ENCODE measurements around the gene BCL7C. TPM values are rescaled to one million over a fixed set of nuclear protein-coding genes. Genes with fewer than 3 reads are reported as not detected.
A peak's percentile ranks its signal among the peaks of the same experiment; 100 is the strongest.
"Not testable (repeated sequence)": the region's sequence is repeated elsewhere in the genome, so short reads cannot be mapped to it uniquely, and the experiment has no call there.

Gene BCL7C
- total RNA-seq, result 43.1 and 46.3 TPM in 2 replicates

GRCh38 chr16:30893744-30894539 is at the start of gene BCL7C:
Gene BCL7C (minus strand): TSS chr16:30894077. CDS start chr16:30893944, 133 bp downstream.
- TF ChIP-seq, protein P1, sequence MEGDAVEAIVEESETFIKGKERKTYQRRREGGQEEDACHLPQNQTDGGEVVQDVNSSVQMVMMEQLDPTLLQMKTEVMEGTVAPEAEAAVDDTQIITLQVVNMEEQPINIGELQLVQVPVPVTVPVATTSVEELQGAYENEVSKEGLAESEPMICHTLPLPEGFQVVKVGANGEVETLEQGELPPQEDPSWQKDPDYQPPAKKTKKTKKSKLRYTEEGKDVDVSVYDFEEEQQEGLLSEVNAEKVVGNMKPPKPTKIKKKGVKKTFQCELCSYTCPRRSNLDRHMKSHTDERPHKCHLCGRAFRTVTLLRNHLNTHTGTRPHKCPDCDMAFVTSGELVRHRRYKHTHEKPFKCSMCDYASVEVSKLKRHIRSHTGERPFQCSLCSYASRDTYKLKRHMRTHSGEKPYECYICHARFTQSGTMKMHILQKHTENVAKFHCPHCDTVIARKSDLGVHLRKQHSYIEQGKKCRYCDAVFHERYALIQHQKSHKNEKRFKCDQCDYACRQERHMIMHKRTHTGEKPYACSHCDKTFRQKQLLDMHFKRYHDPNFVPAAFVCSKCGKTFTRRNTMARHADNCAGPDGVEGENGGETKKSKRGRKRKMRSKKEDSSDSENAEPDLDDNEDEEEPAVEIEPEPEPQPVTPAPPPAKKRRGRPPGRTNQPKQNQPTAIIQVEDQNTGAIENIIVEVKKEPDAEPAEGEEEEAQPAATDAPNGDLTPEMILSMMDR (IDR thresholded peaks at IDR 0.05; ENCODE audit: insufficient read depth, low read length, poor library complexity, severe bottlenecking), result peak; percentile 37
- peaks cover under 1% of the 10 kb centered on the region for H3K36me3 ChIP-seq (ENCODE audit: control insufficient read depth, insufficient read depth, low read length)
- H3K27me3 ChIP-seq (ENCODE audit: control insufficient read depth, insufficient read depth, low read length), result no peaks in the 10 kb centered on the region
- peak within 1 kb of the TSS; percentile 58 for H3K4me3 ChIP-seq (ENCODE audit: low read depth, low read length)
- no peak for DNase-seq (ENCODE audit: low read depth)

GRCh38 chr16:30942426-30942806 is 48.5 kb upstream of the BCL7C start:
- H3K4me3 ChIP-seq (ENCODE audit: low read depth, low read length), result no peak overlapping the region
- H3K36me3 ChIP-seq (ENCODE audit: control insufficient read depth, insufficient read depth, low read length), result peaks cover 9% of the 10 kb centered on the region
- TF ChIP-seq, protein P1 (IDR thresholded peaks at IDR 0.05; ENCODE audit: insufficient read depth, low read length, poor library complexity, severe bottlenecking), result no peak
- H3K27me3 ChIP-seq (ENCODE audit: control insufficient read depth, insufficient read depth, low read length), result no peaks in the 10 kb centered on the region
- no peak for DNase-seq (ENCODE audit: low read depth)

DNA sequence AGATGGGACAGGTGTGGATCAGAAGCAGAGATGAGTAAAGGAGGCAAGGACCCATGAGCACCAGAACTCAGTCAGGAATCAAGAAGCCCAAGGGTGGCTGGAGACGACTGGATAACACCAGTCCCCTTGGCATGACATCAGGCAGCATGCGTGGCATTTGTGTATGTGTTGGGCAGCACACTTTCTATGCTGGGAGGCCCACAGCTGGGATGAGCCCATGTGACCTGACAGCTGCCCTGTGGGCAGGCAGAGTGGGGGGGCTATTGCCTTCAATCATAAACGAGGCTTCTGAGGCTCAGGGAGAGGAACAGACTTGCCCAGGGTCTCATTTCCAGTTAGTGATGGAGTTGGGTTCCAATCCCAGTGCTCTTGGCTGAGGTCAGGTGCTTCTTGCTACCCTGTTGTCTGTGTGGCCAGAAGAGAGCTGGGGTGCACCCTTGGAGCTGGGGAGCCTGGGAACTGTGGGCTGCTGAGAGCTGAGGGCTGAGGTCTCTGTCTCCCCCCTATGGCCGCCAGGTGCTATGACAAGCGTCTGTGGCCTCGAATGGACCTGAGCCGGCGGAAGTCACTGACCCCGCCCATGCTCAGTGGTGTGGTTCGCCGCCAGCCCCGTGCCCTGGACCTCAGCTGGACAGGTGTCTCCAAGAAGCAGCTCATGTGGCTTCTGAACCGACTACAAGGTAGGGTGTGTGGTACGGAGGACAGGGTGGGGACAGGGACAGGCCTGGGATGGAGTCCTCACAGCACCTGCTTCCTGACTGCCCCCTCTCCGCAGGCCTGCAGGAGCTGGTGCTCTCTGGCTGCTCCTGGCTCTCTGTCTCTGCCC is 47.9 kb upstream of the BCL7C start:
- H3K4me3 ChIP-seq (ENCODE audit: low read depth, low read length), result no peak overlapping the region
- peaks cover 7% of the 10 kb centered on the region for H3K36me3 ChIP-seq (ENCODE audit: control insufficient read depth, insufficient read depth, low read length)
- no peaks in the 10 kb centered on the region for H3K27me3 ChIP-seq (ENCODE audit: control insufficient read depth, insufficient read depth, low read length)
- DNase-seq (ENCODE audit: low read depth), result no peak
- TF ChIP-seq, protein P1 (IDR thresholded peaks at IDR 0.05; ENCODE audit: insufficient read depth, low read length, poor library complexity, severe bottlenecking), result peak; percentile 96

DNA sequence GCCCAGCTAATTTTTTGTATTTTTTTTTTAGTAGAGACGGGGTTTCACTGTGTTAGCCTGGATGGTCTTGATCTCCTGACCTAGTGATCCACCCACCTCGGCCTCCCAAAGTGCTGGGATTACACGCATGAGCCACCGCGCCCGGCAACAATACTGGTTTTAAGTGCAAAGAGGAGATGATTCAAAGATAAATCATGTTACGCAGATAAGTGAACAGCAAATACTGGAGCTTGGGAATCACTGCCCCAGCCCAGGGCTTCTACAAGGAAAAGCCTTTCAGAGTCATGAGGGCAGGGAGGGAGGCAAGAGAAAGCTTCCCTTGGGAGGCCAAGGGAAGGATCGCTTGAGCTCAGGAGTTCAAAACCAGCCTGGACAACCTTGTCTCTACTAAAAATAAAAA is 45.7 kb upstream of the BCL7C start:
- DNase-seq (ENCODE audit: low read depth); H3K36me3 ChIP-seq (ENCODE audit: control insufficient read depth, insufficient read depth, low read length); H3K27me3 ChIP-seq (ENCODE audit: control insufficient read depth, insufficient read depth, low read length); H3K4me3 ChIP-seq (ENCODE audit: low read depth, low read length): not testable (repeated sequence)

- H3K27me3 ChIP-seq (ENCODE audit: control insufficient read depth, insufficient read depth, low read length), result no peaks in the 10 kb centered on the region
- peaks cover 3% of the 10 kb centered on the region for H3K36me3 ChIP-seq (ENCODE audit: control insufficient read depth, insufficient read depth, low read length)
- no peak overlapping the region for H3K4me3 ChIP-seq (ENCODE audit: low read depth, low read length)
- TF ChIP-seq, protein P1 (IDR thresholded peaks at IDR 0.05; ENCODE audit: insufficient read depth, low read length, poor library complexity, severe bottlenecking), result no peak
- no peak for DNase-seq (ENCODE audit: low read depth)
These were observed 43.8 kb upstream of the BCL7C start for GRCh38 chr16:30937692-30938091.

GRCh38 chr16:30934827-30935557 is 41.1 kb upstream of the BCL7C start:
- Histone ChIP-seq H3K27me3 (ENCODE audit: control insufficient read depth, insufficient read depth, low read length) (no peaks in the 10 kb centered on the region), H3K36me3 (ENCODE audit: control insufficient read depth, insufficient read depth, low read length) (peaks cover 3% of the 10 kb centered on the region), H3K4me3 (ENCODE audit: low read depth, low read length) (no peak overlapping the region)
- DNase-seq (ENCODE audit: low read depth), result no peak
- TF ChIP-seq, protein P1 (IDR thresholded peaks at IDR 0.05; ENCODE audit: insufficient read depth, low read length, poor library complexity, severe bottlenecking), result peak; percentile 50

Data from kidney epithelial cell (primary cell).